Peyer's patch (tissue), 4 donors: ENCODE results near the gene PAOX.

Source experiments
- CTCF ChIP-seq, 6 experiments: fragments of 450-650 bp in 4 of 6; fragments of 200-600 bp in 2 of 6; sonication (generic) in 1 of 6; IDR thresholded peaks; one replicate each; pipeline ENCODE4 v1.5.1; 2017 to 2019; ENCODE audit warnings: antibody characterized with exemption in 6 of 6, mild to moderate bottlenecking in 3 of 6, moderate library complexity in 1 of 6
- POLR2A ChIP-seq, 2 donors: fragments of 450-650 bp; IDR thresholded peaks; one replicate each; pipeline ENCODE4 v1.5.1; 2017; ENCODE audit warnings: antibody characterized with exemption in 2 of 2, mild to moderate bottlenecking in 2 of 2, moderate library complexity in 2 of 2

DNA sequence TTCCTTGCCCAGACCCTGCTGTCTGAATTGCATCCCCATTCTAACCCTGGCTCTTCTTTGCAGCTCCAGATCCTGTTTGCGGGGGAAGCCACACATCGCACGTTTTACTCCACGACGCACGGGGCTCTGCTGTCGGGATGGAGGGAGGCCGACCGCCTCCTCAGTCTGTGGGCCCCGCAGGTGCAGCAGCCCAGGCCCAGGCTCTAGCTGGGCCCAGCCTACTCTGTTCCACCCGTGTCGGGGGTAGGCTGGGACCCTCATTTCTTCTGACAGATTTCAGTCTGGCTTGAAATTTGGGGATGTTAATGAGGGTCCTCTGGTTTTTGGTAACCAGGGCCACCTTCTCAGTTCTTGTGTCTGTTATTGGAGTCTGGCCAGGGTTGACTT is 12.2 kb downstream of the PAOX start:
- TF ChIP-seq CTCF (IDR thresholded peaks at IDR 0.05) = no peak
- TF ChIP-seq POLR2A (IDR thresholded peaks at IDR 0.05) = no peak
